Astrocyte of the hippocampus (primary cell): ENCODE measurements around the gene UPK3A.
"Not testable (repeated sequence)": the region's sequence is repeated elsewhere in the genome, so short reads cannot be mapped to it uniquely, and the experiment has no call there.

Source experiments
- DNase-seq: peaks from one replicate; pipeline ENCODE4 v3.0.0; 2011; ENCODE audit warnings: low read depth, low spot score

The UPK3A gene

GRCh38 chr22:45281010-45281409, 3.7 kb upstream of the UPK3A start:
- no peak for DNase-seq

- no peak for DNase-seq
Observed at GRCh38 chr22:45285263-45286058, 712 bp downstream of the UPK3A start.

GRCh38 chr22:45286854-45287551, 2.3 kb downstream of the UPK3A start:
- no peak for DNase-seq

- peak; percentile 64 for DNase-seq
Observed at GRCh38 chr22:45290410-45290936, 5.7 kb downstream of the UPK3A start.

GRCh38 chr22:45291061-45291930, 6.5 kb downstream of the UPK3A start:
- DNase-seq, result no peak

- no peak for DNase-seq
Observed at GRCh38 chr22:45291931-45292290, 7.2 kb downstream of the UPK3A start.

- DNase-seq, result no peak
Observed at GRCh38 chr22:45292731-45293442, 8.1 kb downstream of the UPK3A start.

- no peak for DNase-seq
Observed at GRCh38 chr22:45294030-45294429, 9.3 kb downstream of the UPK3A start.

- not testable (repeated sequence) for DNase-seq
Observed at GRCh38 chr22:45295004-45295403, 10.3 kb downstream of the UPK3A start.

GRCh38 chr22:45295492-45295891, 10.7 kb downstream of the UPK3A start:
- DNase-seq, result no peak

GRCh38 chr22:45296628-45297297, 12.0 kb downstream of the UPK3A start:
- no peak for DNase-seq

- no peak for DNase-seq
Observed at GRCh38 chr22:45298934-45299505, 14.3 kb downstream of the UPK3A start.

- DNase-seq, result no peak
Observed at GRCh38 chr22:45302751-45303150, 18.0 kb downstream of the UPK3A start.

GRCh38 chr22:45303181-45303580, 18.4 kb downstream of the UPK3A start:
- DNase-seq, result no peak

- DNase-seq, result no peak
Observed at GRCh38 chr22:45304971-45305370, 20.2 kb downstream of the UPK3A start.

GRCh38 chr22:45305456-45306075, 20.8 kb downstream of the UPK3A start:
- no peak for DNase-seq

- no peak for DNase-seq
Observed at GRCh38 chr22:45306139-45306538, 21.4 kb downstream of the UPK3A start.

GRCh38 chr22:45308391-45308956, 23.7 kb downstream of the UPK3A start:
- DNase-seq, result no peak

GRCh38 chr22:45308957-45309421, 24.2 kb downstream of the UPK3A start:
- DNase-seq, result no peak
